K562 (cell line): ENCODE results near the gene COBLL1. TPM values are rescaled to one million over a fixed set of nuclear protein-coding genes. Genes with fewer than 3 reads are reported as not detected.

Experiments
- NR2C1 ChIP-seq, 2 experiments: fragments of 450-650 bp; IDR thresholded peaks; 2 replicates each; pipeline ENCODE4 v1.6.1; 2017; ENCODE audit warnings: mild to moderate bottlenecking in 2 of 2, antibody characterized with exemption in 1 of 2, inconsistent platforms in 1 of 2, missing compliant biosample characterization in 1 of 2, missing genetic modification characterization in 1 of 2
- SIN3A ChIP-seq, 2 experiments: fragments of 150-350 bp in 1 of 2; IDR thresholded peaks; 2 replicates each; pipeline ENCODE4 v1.6.1; 2011 to 2016; ENCODE audit warnings: borderline replicate concordance in 2 of 2, low read depth in 2 of 2, low read length in 2 of 2, mild to moderate bottlenecking in 2 of 2, moderate library complexity in 2 of 2; ENCODE audit not compliant: control insufficient read depth in 1 of 2
- polyA plus RNA-seq, 8 experiments: library from polyadenylated mRNA; depleted of rRNA in 4 of 8; stranded (reverse) in 5 of 8; unstranded in 3 of 8; fragments of >200 nt; fragmentation: Nextera tagmentation in 2 of 8; fragmentation: Illumina TruSeq in 1 of 8; extraction: Ambion mirVana in 2 of 8; extraction: Trizol in 1 of 8; gene quantifications; 2 replicates each; pipeline versions ENCODE4 v1.2.1 to v1.2.3, GENCODE V29; 2011 to 2014; ENCODE audit warnings: inconsistent platforms in 1 of 8, missing spikeins in 1 of 8
- total RNA-seq, 7 experiments: library from RNA; depleted of rRNA in 6 of 7; stranded (reverse); fragments of >200 nt in 6 of 7; fragmentation: Illumina TruSeq in 2 of 7; extraction: Trizol in 2 of 7; gene quantifications; 2 replicates each; pipeline versions ENCODE4 v1.2.1 to v1.2.3, GENCODE V29; 2011 to 2021; ENCODE audit warnings: low replicate concordance in 1 of 7
- TF ChIP-seq, protein P1 (sequence below): fragments of 450-650 bp; IDR thresholded peaks from 2 replicates; pipeline ENCODE4 v1.6.1; 2017; ENCODE audit warnings: mild to moderate bottlenecking, moderate library complexity
- TF ChIP-seq, protein P2 (sequence below), 2 experiments: fragments of 450-650 bp in 1 of 2; sonication (generic) in 1 of 2; formaldehyde crosslinking in 1 of 2; IDR thresholded peaks in 1 of 2; conservative IDR thresholded peaks in 1 of 2; 2 replicates each; pipeline versions ENCODE4 v1.6.1 to v1.8.1; 2016 to 2023; ENCODE audit warnings: mild to moderate bottlenecking in 2 of 2, moderate library complexity in 2 of 2, inconsistent platforms in 1 of 2, missing genetic modification reagents in 1 of 2
- TF ChIP-seq, protein P3 (sequence below): fragments of 200-800 bp; sonication (Bioruptor generic); IDR thresholded peaks from 2 replicates; pipeline ENCODE4 v1.6.1; 2016; ENCODE audit warnings: missing genetic modification characterization, missing compliant biosample characterization

The COBLL1 gene
- total and polyA plus RNA-seq, 9 of the 15 experiments (the other 6 are each of a cell fraction or from before 2014, with no cell fraction given) = 0.07 to 1.6 (median 0.71) TPM

DNA sequence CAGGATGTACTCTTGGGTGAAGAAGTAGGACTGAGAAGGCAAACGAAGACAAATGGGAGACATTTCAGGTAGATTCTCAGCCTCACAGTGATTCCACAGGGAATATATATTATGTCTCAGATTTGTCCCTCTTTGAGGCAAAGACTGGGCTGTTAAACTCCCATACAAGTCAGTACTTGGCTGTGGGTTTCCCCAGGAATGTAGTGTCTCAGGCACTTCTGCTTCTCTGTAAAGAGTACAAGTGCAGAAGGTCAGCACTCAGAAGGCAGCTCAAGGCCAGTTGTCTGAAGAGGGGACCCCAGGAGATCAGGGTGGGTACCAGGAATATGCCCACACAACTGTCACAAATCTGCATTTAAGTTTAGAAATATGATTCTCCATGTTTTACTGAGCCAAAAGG, 39.9 kb upstream of the COBLL1 start (continued):
- TF ChIP-seq, protein P1, sequence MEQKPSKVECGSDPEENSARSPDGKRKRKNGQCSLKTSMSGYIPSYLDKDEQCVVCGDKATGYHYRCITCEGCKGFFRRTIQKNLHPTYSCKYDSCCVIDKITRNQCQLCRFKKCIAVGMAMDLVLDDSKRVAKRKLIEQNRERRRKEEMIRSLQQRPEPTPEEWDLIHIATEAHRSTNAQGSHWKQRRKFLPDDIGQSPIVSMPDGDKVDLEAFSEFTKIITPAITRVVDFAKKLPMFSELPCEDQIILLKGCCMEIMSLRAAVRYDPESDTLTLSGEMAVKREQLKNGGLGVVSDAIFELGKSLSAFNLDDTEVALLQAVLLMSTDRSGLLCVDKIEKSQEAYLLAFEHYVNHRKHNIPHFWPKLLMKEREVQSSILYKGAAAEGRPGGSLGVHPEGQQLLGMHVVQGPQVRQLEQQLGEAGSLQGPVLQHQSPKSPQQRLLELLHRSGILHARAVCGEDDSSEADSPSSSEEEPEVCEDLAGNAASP = no peak
- TF ChIP-seq, protein P2, sequence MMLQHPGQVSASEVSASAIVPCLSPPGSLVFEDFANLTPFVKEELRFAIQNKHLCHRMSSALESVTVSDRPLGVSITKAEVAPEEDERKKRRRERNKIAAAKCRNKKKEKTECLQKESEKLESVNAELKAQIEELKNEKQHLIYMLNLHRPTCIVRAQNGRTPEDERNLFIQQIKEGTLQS (IDR thresholded peaks at IDR 0.05) = no peak
- TF ChIP-seq, protein P2 (CRISPR knock-in tag; conservative IDR thresholded peaks at IDR 0.05) = no peak
- TF ChIP-seq NR2C1 (IDR thresholded peaks at IDR 0.05) = no peak
- no peak for TF ChIP-seq NR2C1 (tag; IDR thresholded peaks at IDR 0.05)
- TF ChIP-seq, protein P3, sequence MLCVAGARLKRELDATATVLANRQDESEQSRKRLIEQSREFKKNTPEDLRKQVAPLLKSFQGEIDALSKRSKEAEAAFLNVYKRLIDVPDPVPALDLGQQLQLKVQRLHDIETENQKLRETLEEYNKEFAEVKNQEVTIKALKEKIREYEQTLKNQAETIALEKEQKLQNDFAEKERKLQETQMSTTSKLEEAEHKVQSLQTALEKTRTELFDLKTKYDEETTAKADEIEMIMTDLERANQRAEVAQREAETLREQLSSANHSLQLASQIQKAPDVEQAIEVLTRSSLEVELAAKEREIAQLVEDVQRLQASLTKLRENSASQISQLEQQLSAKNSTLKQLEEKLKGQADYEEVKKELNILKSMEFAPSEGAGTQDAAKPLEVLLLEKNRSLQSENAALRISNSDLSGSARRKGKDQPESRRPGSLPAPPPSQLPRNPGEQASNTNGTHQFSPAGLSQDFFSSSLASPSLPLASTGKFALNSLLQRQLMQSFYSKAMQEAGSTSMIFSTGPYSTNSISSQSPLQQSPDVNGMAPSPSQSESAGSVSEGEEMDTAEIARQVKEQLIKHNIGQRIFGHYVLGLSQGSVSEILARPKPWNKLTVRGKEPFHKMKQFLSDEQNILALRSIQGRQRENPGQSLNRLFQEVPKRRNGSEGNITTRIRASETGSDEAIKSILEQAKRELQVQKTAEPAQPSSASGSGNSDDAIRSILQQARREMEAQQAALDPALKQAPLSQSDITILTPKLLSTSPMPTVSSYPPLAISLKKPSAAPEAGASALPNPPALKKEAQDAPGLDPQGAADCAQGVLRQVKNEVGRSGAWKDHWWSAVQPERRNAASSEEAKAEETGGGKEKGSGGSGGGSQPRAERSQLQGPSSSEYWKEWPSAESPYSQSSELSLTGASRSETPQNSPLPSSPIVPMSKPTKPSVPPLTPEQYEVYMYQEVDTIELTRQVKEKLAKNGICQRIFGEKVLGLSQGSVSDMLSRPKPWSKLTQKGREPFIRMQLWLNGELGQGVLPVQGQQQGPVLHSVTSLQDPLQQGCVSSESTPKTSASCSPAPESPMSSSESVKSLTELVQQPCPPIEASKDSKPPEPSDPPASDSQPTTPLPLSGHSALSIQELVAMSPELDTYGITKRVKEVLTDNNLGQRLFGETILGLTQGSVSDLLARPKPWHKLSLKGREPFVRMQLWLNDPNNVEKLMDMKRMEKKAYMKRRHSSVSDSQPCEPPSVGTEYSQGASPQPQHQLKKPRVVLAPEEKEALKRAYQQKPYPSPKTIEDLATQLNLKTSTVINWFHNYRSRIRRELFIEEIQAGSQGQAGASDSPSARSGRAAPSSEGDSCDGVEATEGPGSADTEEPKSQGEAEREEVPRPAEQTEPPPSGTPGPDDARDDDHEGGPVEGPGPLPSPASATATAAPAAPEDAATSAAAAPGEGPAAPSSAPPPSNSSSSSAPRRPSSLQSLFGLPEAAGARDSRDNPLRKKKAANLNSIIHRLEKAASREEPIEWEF (CRISPR knock-in tag) = no peak
- no peak for TF ChIP-seq SIN3A (IDR thresholded peaks at IDR 0.05; ENCODE audit: borderline replicate concordance in 2 of 2, control insufficient read depth in 1 of 2, low read depth in 2 of 2, low read length in 2 of 2)
- TF ChIP-seq, all 486 proteins: peak for 0
